MM.1S (cell line): ENCODE results near the gene CASS4.

Experiments
- DNase-seq: peaks from one replicate; pipeline ENCODE4 v3.0.0-alpha.2; 2015
- H2AFZ ChIP-seq: fragments of 300-600 bp; sonication (generic); 2 replicates; pipeline ENCODE4 v1.6.0; 2016; ENCODE audit warnings: antibody characterized with exemption, low read length
- H3F3A ChIP-seq: fragments of 300-600 bp; sonication (generic); 2 replicates; pipeline ENCODE4 v1.6.1; 2016; ENCODE audit warnings: mild to moderate bottlenecking, antibody characterized with exemption, low read length, moderate library complexity, mixed read lengths; ENCODE audit not compliant: insufficient read depth
- H3K27ac ChIP-seq: fragments of 300-600 bp; sonication (generic); 2 replicates; pipeline ENCODE4 v1.5.1; 2016; ENCODE audit warnings: mild to moderate bottlenecking, low read length
- H3K27me3 ChIP-seq: fragments of 300-600 bp; sonication (generic); replicated peaks from 2 replicates; pipeline ENCODE4 v1.6.0; 2016; ENCODE audit warnings: low read length; ENCODE audit not compliant: insufficient read depth
- H3K36me3 ChIP-seq: fragments of 300-600 bp; sonication (generic); replicated peaks from 2 replicates; pipeline ENCODE4 v1.6.1; 2016; ENCODE audit warnings: mild to moderate bottlenecking, low read length, mixed read lengths; ENCODE audit not compliant: insufficient read depth
- H3K4me1 ChIP-seq: fragments of 300-600 bp; sonication (generic); 2 replicates; pipeline ENCODE4 v1.6.1; 2016; ENCODE audit warnings: low read length, mixed read lengths
- H3K4me2 ChIP-seq: fragments of 300-600 bp; sonication (generic); 2 replicates; pipeline ENCODE4 v1.6.0; 2016; ENCODE audit warnings: low read depth, low read length
- H3K4me3 ChIP-seq: fragments of 300-600 bp; sonication (generic); 2 replicates; pipeline ENCODE4 v1.5.1; 2016; ENCODE audit warnings: low read length, mixed read lengths
- H3K79me2 ChIP-seq: fragments of 300-600 bp; sonication (generic); 2 replicates; pipeline ENCODE4 v1.6.1; 2016; ENCODE audit warnings: mixed run types, low read length, mixed read lengths
- H3K9ac ChIP-seq: fragments of 300-600 bp; sonication (generic); 2 replicates; pipeline ENCODE4 v1.6.1; 2016; ENCODE audit warnings: low read length, mixed read lengths
- H3K9me2 ChIP-seq: fragments of 300-600 bp; sonication (generic); replicated peaks from 2 replicates; pipeline ENCODE4 v1.6.1; 2016; ENCODE audit warnings: mild to moderate bottlenecking, low read length, mixed read lengths; ENCODE audit not compliant: insufficient read depth
- H3K9me3 ChIP-seq: fragments of 300-600 bp; sonication (generic); replicated peaks from 2 replicates; pipeline ENCODE4 v1.6.1; 2016; ENCODE audit warnings: mild to moderate bottlenecking, low read length, mixed read lengths; ENCODE audit not compliant: insufficient read depth
- H4K20me1 ChIP-seq: fragments of 300-600 bp; sonication (generic); 2 replicates; pipeline ENCODE4 v1.6.1; 2016; ENCODE audit warnings: mild to moderate bottlenecking, low read length, moderate library complexity, mixed read lengths; ENCODE audit not compliant: insufficient read depth
- EZH2 ChIP-seq: fragments of 300-600 bp; sonication (generic); optimal IDR thresholded peaks from 2 replicates; pipeline ENCODE3; 2017; ENCODE audit warnings: low read depth, mild to moderate bottlenecking, antibody characterized with exemption, low read length, mixed read lengths
- EZH2phosphoT487 ChIP-seq: fragments of 300-600 bp; sonication (generic); IDR thresholded peaks from 2 replicates; pipeline ENCODE4 v1.6.1; 2018; ENCODE audit warnings: antibody characterized with exemption, low read length
- TF ChIP-seq, protein P1 (sequence below): fragments of 300-600 bp; sonication (generic); IDR thresholded peaks from 2 replicates; pipeline ENCODE4 v1.5.1; 2016; ENCODE audit warnings: antibody characterized with exemption, low read length, mixed read lengths

Gene CASS4

GRCh38 chr20:56381501-56381900 lies 30.6 kb upstream of the CASS4 start:
- Histone ChIP-seq H3K79me2 (peaks cover 77% of the 10 kb centered on the region), H2AFZ (no peak overlapping the region), H3K9me2 (no peaks in the 10 kb centered on the region), H3K9me3 (no peaks in the 10 kb centered on the region), H3K27ac (no peak overlapping the region), H3F3A (no peaks in the 10 kb centered on the region), H3K4me1 (no peaks in the 10 kb centered on the region), H3K27me3 (no peaks in the 10 kb centered on the region), H3K4me3 (no peak overlapping the region), H3K36me3 (peaks cover 21% of the 10 kb centered on the region), H4K20me1 (no peaks in the 10 kb centered on the region), H3K9ac (no peak overlapping the region), H3K4me2 (no peak overlapping the region)
- TF ChIP-seq EZH2phosphoT487 (no peak), EZH2 (no peak)
- TF ChIP-seq, protein P1, sequence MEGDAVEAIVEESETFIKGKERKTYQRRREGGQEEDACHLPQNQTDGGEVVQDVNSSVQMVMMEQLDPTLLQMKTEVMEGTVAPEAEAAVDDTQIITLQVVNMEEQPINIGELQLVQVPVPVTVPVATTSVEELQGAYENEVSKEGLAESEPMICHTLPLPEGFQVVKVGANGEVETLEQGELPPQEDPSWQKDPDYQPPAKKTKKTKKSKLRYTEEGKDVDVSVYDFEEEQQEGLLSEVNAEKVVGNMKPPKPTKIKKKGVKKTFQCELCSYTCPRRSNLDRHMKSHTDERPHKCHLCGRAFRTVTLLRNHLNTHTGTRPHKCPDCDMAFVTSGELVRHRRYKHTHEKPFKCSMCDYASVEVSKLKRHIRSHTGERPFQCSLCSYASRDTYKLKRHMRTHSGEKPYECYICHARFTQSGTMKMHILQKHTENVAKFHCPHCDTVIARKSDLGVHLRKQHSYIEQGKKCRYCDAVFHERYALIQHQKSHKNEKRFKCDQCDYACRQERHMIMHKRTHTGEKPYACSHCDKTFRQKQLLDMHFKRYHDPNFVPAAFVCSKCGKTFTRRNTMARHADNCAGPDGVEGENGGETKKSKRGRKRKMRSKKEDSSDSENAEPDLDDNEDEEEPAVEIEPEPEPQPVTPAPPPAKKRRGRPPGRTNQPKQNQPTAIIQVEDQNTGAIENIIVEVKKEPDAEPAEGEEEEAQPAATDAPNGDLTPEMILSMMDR, result no peak
- DNase-seq, result no peak

- H2AFZ ChIP-seq, result no peak overlapping the region
- no peak overlapping the region for H3K9ac ChIP-seq
- H3K27ac ChIP-seq, result no peak overlapping the region
- H3F3A ChIP-seq, result no peaks in the 10 kb centered on the region
- no peaks in the 10 kb centered on the region for H3K9me2 ChIP-seq
- no peaks in the 10 kb centered on the region for H4K20me1 ChIP-seq
- no peak overlapping the region for H3K4me3 ChIP-seq
- no peak overlapping the region for H3K4me2 ChIP-seq
- peaks cover 25% of the 10 kb centered on the region for H3K36me3 ChIP-seq
- H3K79me2 ChIP-seq, result peaks cover 74% of the 10 kb centered on the region
- TF ChIP-seq, protein P1, result no peak
- TF ChIP-seq EZH2phosphoT487 (no peak), EZH2 (no peak)
- H3K4me1 ChIP-seq, result no peaks in the 10 kb centered on the region
- H3K27me3 ChIP-seq, result no peaks in the 10 kb centered on the region
- DNase-seq, result no peak
- H3K9me3 ChIP-seq, result no peaks in the 10 kb centered on the region
Observed at GRCh38 chr20:56382696-56383095, 29.4 kb upstream of the CASS4 start.

- peaks cover 74% of the 10 kb centered on the region for H3K79me2 ChIP-seq
- H3F3A ChIP-seq, result no peaks in the 10 kb centered on the region
- H3K4me3 ChIP-seq, result no peak overlapping the region
- no peaks in the 10 kb centered on the region for H4K20me1 ChIP-seq
- DNase-seq, result no peak
- no peaks in the 10 kb centered on the region for H3K9me3 ChIP-seq
- TF ChIP-seq, protein P1, result no peak
- no peak for TF ChIP-seq EZH2phosphoT487
- no peak for TF ChIP-seq EZH2
- no peak overlapping the region for H3K4me2 ChIP-seq
- H3K27ac ChIP-seq, result no peak overlapping the region
- no peaks in the 10 kb centered on the region for H3K27me3 ChIP-seq
- H3K4me1 ChIP-seq, result no peaks in the 10 kb centered on the region
- peaks cover 20% of the 10 kb centered on the region for H3K36me3 ChIP-seq
- no peaks in the 10 kb centered on the region for H3K9me2 ChIP-seq
- H3K9ac ChIP-seq, result no peak overlapping the region
- no peak overlapping the region for H2AFZ ChIP-seq
Observed at GRCh38 chr20:56383334-56383733, 28.7 kb upstream of the CASS4 start.
